Colonic mucosa (tissue), 4 donors: Measurements from ENCODE around the gene RAB10. TPM values are rescaled to one million over a fixed set of nuclear protein-coding genes. Genes with fewer than 3 reads are reported as not detected.

Experiments used
- DNase-seq: peaks from one replicate; pipeline ENCODE4 v3.0.0-alpha.2; 2020
- H3K27ac ChIP-seq: fragments of 200-600 bp; one replicate; pipeline ENCODE4 v1.8.0; 2021
- H3K27me3 ChIP-seq: fragments of 200-600 bp; one replicate; pipeline ENCODE4 v1.8.0; 2021
- H3K36me3 ChIP-seq: fragments of 200-600 bp; one replicate; pipeline ENCODE4 v1.8.0; 2021
- H3K4me1 ChIP-seq: fragments of 200-600 bp; one replicate; pipeline ENCODE4 v1.8.0; 2021; ENCODE audit warnings: mild to moderate bottlenecking
- H3K4me3 ChIP-seq: fragments of 200-600 bp; one replicate; pipeline ENCODE4 v1.8.0; 2021
- H3K9ac ChIP-seq, 2 donors: one replicate each; pipeline ENCODE4 v1.7.0; 2013; ENCODE audit warnings: control low read depth in 2 of 2, low read depth in 2 of 2, low read length in 2 of 2
- H3K9me3 ChIP-seq: fragments of 200-600 bp; one replicate; pipeline ENCODE4 v1.8.0; 2021
- intact Hi-C: fragments of 100-400 bp; cut with DNase I; formaldehyde crosslinking; loops from one replicate; pipeline ENCODE4 v1.14.1; 2022
- total RNA-seq, 2 donors: library from RNA; stranded (reverse); fragmentation: NEBNext Ultra II Directional in 1 of 2; extraction: Animal tissue kit (Norgen Biotek cat#: 25700) in 1 of 2; gene quantifications; one replicate each; pipeline ENCODE4 v1.2.1, GENCODE V29; 2021
- TF ChIP-seq, protein P1 (sequence below): fragments of 200-600 bp; IDR thresholded peaks from one replicate; pipeline ENCODE4 v1.8.0; 2022; ENCODE audit warnings: antibody characterized with exemption, mild to moderate bottlenecking
- donor health status: healthy.
- donor health status: DM: no; HTN: no; CAD: no.
- donor health status: DM: no; HTN: no; CAD: no.

The RAB10 gene
- total RNA-seq, 2 donors from 2014 or later: 195 to 206 TPM

DNA sequence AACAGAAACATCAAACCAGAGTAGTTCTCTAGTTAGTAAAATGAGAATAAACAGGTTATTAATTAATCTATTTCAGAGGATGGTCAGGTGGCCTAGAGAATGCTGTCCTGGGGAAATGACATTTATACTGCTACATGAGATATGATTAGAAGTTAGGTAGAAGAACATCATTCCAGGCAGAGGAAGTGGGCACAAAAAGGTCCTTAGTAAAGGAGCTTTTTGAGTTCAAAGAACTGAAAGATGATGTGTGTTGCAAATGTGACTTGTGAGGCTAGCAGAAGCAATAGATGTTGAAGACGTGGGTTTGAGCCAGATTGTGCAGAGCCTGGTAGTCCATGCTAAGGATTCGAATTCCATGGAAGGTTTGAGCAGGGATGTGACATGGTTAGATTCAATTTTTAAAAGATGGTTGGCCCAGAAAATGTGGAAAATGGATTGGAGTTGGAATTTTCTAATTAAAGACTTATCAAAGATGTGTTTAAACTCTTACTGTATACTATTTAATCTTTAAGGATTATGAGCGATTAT lies 34.2 kb downstream of the RAB10 start:
- Histone ChIP-seq H3K27me3 (no peaks in the 10 kb centered on the region), H3K9ac (no peak overlapping the region), H3K4me3 (no peak overlapping the region), H3K4me1 (peaks cover 13% of the 10 kb centered on the region), H3K27ac (peak overlapping the region; percentile 2), H3K9me3 (no peaks in the 10 kb centered on the region), H3K36me3 (no peaks in the 10 kb centered on the region)
- DNase-seq: no peak
- TF ChIP-seq, protein P1, sequence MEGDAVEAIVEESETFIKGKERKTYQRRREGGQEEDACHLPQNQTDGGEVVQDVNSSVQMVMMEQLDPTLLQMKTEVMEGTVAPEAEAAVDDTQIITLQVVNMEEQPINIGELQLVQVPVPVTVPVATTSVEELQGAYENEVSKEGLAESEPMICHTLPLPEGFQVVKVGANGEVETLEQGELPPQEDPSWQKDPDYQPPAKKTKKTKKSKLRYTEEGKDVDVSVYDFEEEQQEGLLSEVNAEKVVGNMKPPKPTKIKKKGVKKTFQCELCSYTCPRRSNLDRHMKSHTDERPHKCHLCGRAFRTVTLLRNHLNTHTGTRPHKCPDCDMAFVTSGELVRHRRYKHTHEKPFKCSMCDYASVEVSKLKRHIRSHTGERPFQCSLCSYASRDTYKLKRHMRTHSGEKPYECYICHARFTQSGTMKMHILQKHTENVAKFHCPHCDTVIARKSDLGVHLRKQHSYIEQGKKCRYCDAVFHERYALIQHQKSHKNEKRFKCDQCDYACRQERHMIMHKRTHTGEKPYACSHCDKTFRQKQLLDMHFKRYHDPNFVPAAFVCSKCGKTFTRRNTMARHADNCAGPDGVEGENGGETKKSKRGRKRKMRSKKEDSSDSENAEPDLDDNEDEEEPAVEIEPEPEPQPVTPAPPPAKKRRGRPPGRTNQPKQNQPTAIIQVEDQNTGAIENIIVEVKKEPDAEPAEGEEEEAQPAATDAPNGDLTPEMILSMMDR: no peak
- intact Hi-C loops: no loop called here

DNA sequence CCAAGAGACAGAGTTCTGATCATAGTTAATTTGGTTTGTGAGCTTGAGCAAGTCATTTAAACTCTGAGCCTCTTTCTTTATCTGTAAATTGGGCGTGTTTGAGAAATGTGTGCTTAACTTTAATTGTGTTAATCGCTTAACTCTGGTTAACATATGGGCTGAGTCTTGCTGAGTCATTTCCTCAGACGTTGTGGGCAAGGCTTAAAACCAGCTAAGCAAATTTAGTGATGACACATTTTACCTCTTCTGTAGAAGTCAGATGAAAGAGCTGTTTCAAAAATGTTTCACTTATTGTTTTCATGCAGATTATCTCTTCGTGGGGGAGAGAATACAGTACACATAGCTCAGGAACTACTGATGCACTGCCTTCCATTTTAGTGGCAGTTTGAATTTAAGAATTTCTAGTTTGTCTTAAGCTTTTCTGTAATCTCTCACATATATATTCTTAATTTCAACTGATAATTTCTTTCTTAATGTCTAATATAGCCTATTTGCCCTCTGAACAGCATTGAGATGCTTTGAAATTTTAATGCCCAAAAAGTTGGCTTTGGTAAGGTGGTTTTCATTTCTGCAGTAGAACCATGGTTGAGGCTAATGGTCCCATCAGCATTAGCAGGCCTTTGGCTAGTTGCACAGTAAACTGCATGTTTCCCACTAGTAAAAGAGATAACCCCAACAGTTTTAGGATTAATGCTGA lies 34.9 kb downstream of the RAB10 start:
- DNase-seq: no peak
- H3K4me1 ChIP-seq: peaks cover 19% of the 10 kb centered on the region
- no peaks in the 10 kb centered on the region for H3K27me3 ChIP-seq
- H3K9ac ChIP-seq: no peak overlapping the region
- H3K27ac ChIP-seq: peak overlapping the region; percentile 2
- intact Hi-C loops: no loop called here
- no peak overlapping the region for H3K4me3 ChIP-seq
- TF ChIP-seq, protein P1: no peak
- no peaks in the 10 kb centered on the region for H3K9me3 ChIP-seq
- H3K36me3 ChIP-seq: no peaks in the 10 kb centered on the region

DNA sequence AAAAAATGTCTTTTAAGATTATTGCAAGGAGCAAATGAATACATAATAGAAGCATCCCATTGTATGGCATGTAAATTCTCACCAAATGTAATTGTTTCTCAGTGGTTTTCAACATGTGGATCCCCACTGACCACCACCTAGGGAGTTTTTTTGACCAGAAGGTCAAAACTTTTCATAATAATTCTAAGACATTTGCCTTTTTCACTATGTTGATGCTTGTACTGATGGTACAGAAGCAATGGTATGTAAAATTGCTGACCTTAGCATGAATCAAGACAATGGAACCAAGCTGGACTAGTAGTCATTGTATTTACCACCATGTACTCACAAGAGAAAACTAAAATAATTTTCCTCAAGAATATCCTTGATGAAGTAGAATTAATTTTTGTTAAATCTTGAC lies 36.8 kb downstream of the RAB10 start:
- H3K27ac ChIP-seq: no peak overlapping the region
- no peaks in the 10 kb centered on the region for H3K36me3 ChIP-seq
- intact Hi-C loops: no loop called here
- DNase-seq: no peak
- no peak overlapping the region for H3K4me3 ChIP-seq
- H3K27me3 ChIP-seq: no peaks in the 10 kb centered on the region
- no peaks in the 10 kb centered on the region for H3K9me3 ChIP-seq
- TF ChIP-seq, protein P1: no peak
- peaks cover 19% of the 10 kb centered on the region for H3K4me1 ChIP-seq
- no peak overlapping the region for H3K9ac ChIP-seq

DNA sequence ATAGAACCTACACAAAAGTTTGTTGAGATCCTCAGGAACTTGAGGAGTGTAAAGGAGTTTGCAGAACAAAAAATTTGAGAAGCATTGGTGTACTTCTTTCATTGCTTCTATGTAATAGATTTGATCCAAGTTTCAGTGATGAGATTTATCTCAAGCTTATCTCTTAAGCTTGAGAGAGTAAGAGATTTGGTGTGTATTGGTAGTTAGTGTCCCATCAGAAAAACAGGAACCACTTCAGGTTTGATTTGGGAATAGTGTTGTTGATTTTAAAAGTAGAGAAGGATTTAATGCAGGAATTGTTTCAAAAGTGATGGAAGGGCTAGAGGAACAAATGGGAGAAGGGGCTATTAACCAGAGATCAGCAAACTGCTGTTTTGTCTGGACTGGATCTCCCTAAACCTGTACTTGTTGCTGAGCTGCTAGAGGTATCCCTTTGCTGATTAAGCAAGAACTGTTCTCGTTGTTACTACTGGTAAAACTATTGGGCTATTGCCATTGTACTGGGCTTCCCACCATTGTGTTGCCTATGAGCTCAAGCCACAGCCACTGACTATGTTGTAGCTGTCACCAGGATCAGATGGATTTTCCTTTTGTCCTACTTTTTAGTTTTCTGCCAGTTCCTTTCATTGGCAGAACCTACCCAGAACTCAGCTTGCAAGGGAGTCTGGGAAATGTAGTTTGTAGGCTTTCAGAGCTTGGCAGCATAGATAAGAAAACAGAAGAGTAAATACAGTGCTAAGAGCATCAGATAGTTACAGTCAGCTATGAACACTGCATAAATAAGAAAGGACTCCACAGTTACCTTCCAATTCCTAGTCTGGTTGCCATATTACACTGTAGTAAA lies 39.3 kb downstream of the RAB10 start:
- no peaks in the 10 kb centered on the region for H3K27me3 ChIP-seq
- TF ChIP-seq, protein P1: no peak
- H3K9me3 ChIP-seq: no peaks in the 10 kb centered on the region
- DNase-seq: peak; percentile 31
- no peaks in the 10 kb centered on the region for H3K36me3 ChIP-seq
- H3K4me1 ChIP-seq: peaks cover 19% of the 10 kb centered on the region
- no peak overlapping the region for H3K4me3 ChIP-seq
- no peak overlapping the region for H3K9ac ChIP-seq
- intact Hi-C loops: no loop called here
- H3K27ac ChIP-seq: peak overlapping the region; percentile 23

DNA sequence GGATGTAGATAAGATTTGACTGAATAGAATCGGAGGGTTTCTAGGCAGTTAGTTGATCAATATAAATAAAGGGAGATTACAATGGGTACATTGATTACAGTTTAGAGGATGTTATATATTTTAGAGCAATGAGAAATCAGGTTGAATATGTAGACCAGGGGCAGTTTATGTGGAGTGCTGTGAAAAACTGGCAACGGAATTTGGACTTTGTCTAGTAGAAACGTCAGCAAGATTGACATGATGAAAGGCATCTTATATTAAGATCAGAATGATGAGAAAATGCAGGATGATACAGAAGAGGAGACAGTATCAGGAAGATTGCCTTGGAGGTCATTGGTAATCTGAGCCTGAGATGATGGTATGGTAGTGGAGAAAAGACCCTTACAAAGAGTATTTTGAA lies 39.9 kb downstream of the RAB10 start:
- H3K27ac ChIP-seq: peak overlapping the region; percentile 62
- no peaks in the 10 kb centered on the region for H3K27me3 ChIP-seq
- no peak overlapping the region for H3K4me3 ChIP-seq
- H3K36me3 ChIP-seq: no peaks in the 10 kb centered on the region
- TF ChIP-seq, protein P1: no peak
- no peak overlapping the region for H3K9ac ChIP-seq
- DNase-seq: no peak
- intact Hi-C loops: no loop called here
- no peaks in the 10 kb centered on the region for H3K9me3 ChIP-seq
- H3K4me1 ChIP-seq: peaks cover 15% of the 10 kb centered on the region
